ACC112 (cell line): ENCODE measurements around the gene KRTAP5-4.
"Not testable (repeated sequence)": the region's sequence is repeated elsewhere in the genome, so short reads cannot be mapped to it uniquely, and the experiment has no call there.

Source experiments
- H2AFZ ChIP-seq: fragments of 200-600 bp; sonication (generic); one replicate; pipeline ENCODE4 v1.6.0; 2017; ENCODE audit warnings: antibody characterized with exemption, low read length; ENCODE audit not compliant: unreplicated experiment
- H3K27ac ChIP-seq: fragments of 200-600 bp; sonication (generic); 2 replicates; pipeline ENCODE4 v1.5.1; 2014; ENCODE audit warnings: low read depth, mild to moderate bottlenecking, antibody characterized with exemption, low read length, moderate library complexity
- H3K27me3 ChIP-seq: fragments of 200-600 bp; sonication (generic); 2 replicates; pipeline ENCODE4 v1.6.1; 2014; ENCODE audit warnings: mild to moderate bottlenecking, antibody characterized with exemption, low read length, moderate library complexity, mixed read lengths; ENCODE audit not compliant: insufficient read depth
- H3K36me3 ChIP-seq: fragments of 200-600 bp; sonication (generic); 2 replicates; pipeline ENCODE4 v1.6.1; 2016; ENCODE audit warnings: mild to moderate bottlenecking, antibody characterized with exemption, low read length, moderate library complexity, mixed read lengths; ENCODE audit not compliant: insufficient read depth
- H3K4me1 ChIP-seq: fragments of 200-600 bp; sonication (generic); one replicate; pipeline ENCODE4 v1.6.1; 2016; ENCODE audit warnings: low read length, mixed read lengths; ENCODE audit not compliant: insufficient read depth, unreplicated experiment, control insufficient read depth
- H3K4me3 ChIP-seq: fragments of 200-600 bp; sonication (generic); 2 replicates; pipeline ENCODE4 v1.5.1; 2014; ENCODE audit warnings: mild to moderate bottlenecking, low read depth, low read length
- H3K79me2 ChIP-seq: fragments of 200-600 bp; sonication (generic); one replicate; pipeline ENCODE4 v1.6.0; 2016; ENCODE audit warnings: low read length; ENCODE audit not compliant: control insufficient read depth, unreplicated experiment, insufficient read depth

Gene KRTAP5-4

DNA sequence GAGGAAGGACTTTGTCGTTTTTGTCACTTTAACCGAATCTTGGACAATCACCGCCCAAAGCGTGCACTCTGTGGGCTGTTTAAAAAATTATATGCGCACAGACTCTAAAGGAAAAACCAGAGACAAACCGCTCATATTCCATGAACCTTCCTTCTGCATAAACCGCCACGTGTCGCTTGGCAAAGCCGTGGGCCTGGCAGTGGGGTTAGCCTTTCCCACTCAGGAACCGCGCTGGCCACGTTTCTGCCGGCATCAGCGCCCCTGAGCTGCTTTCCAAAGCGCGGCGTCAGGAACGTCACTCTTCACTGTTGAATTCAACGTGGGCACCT lies 30.5 kb upstream of the KRTAP5-4 start:
- H3K4me1 ChIP-seq: no peaks in the 10 kb centered on the region
- H3K79me2 ChIP-seq: no peaks in the 10 kb centered on the region
- peaks cover 28% of the 10 kb centered on the region for H3K27me3 ChIP-seq
- no peak overlapping the region for H3K4me3 ChIP-seq
- H3K36me3 ChIP-seq: no peaks in the 10 kb centered on the region
- H2AFZ ChIP-seq: no peak overlapping the region
- H3K27ac ChIP-seq: no peak overlapping the region

DNA sequence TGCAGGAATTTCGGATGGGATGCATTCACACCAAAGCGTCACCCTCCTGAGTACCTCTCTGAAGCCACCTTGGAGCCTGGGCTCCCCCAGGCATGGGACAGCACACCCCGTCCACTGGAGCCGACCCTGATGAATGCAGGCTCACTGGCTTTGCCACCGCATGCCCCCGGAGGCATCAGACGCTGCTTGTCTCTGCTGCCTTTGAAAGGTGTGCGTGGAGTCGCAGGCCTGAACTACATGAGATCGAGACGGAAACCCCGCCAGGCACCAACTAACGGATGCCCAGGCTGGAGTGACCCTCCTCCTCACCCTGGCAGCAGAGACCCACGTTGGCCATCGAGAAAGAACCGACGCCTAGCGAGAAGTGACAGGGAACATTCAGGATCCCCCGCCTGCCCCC lies 30.1 kb upstream of the KRTAP5-4 start:
- H3K27me3 ChIP-seq: peaks cover 28% of the 10 kb centered on the region
- no peak overlapping the region for H2AFZ ChIP-seq

GRCh38 chr11:1651411-1651980 lies 29.6 kb upstream of the KRTAP5-4 start:
- Histone ChIP-seq H3K36me3 (no peaks in the 10 kb centered on the region), H3K4me1 (no peaks in the 10 kb centered on the region), H3K27me3 (peaks cover 26% of the 10 kb centered on the region), H3K79me2 (no peaks in the 10 kb centered on the region), H2AFZ (no peak overlapping the region), H3K4me3 (no peak overlapping the region), H3K27ac (no peak overlapping the region)

More for the DNA sequence above, 30.1 kb upstream of the KRTAP5-4 start:
- H3K4me3 ChIP-seq: no peak overlapping the region
- no peaks in the 10 kb centered on the region for H3K79me2 ChIP-seq
- no peak overlapping the region for H3K27ac ChIP-seq
- no peaks in the 10 kb centered on the region for H3K4me1 ChIP-seq
- no peaks in the 10 kb centered on the region for H3K36me3 ChIP-seq

- Histone ChIP-seq H3K27me3 (peaks cover 20% of the 10 kb centered on the region), H3K36me3 (no peaks in the 10 kb centered on the region), H3K4me3 (no peak overlapping the region), H2AFZ (no peak overlapping the region), H3K79me2 (no peaks in the 10 kb centered on the region), H3K27ac (no peak overlapping the region), H3K4me1 (no peaks in the 10 kb centered on the region)
Observed at GRCh38 chr11:1650918-1651262, 29.0 kb upstream of the KRTAP5-4 start.

DNA sequence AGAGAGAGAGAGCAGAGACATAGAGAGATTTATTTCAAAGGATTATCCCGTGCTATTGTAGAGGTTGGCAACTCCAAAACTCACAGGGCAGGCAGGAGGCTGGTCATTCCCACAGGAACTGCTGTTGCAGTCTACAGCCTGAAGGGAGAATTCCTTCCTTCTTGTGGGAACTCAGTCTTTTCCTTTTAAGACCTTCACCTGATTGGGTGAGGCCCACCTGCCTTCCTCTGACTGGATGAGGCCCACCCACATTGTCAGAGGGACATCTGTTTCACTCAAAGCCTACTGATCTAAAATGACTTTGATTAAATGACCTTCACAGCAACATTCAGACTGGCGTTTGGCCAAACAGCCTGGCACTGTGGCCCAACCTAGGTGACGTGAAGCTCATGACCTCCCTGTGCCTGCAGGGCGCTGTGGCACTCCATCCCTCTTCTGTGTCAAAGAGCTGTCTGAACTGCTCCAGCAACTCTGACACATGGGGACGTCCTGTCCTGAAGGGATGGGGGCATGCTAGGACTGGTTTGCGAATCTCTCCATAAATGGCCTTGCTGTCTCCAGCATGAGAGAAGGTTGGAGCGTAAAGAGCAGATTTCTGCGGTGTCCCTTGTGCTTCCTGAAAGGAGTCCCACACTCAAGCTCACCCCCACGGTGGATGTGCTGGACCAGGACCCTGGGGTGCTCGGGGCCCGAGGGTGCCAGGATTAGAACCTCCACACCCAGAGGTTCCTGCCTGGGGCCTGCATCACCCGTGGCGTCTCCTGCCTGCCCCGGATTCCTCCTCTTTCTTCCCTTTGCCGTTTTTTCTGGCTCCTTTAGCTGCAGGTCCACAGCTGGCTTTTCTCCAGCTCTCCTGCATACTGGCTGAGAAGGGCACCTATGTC lies 28.3 kb upstream of the KRTAP5-4 start:
- Histone ChIP-seq H3K27me3 (peaks cover 16% of the 10 kb centered on the region), H3K36me3 (no peaks in the 10 kb centered on the region)

DNA sequence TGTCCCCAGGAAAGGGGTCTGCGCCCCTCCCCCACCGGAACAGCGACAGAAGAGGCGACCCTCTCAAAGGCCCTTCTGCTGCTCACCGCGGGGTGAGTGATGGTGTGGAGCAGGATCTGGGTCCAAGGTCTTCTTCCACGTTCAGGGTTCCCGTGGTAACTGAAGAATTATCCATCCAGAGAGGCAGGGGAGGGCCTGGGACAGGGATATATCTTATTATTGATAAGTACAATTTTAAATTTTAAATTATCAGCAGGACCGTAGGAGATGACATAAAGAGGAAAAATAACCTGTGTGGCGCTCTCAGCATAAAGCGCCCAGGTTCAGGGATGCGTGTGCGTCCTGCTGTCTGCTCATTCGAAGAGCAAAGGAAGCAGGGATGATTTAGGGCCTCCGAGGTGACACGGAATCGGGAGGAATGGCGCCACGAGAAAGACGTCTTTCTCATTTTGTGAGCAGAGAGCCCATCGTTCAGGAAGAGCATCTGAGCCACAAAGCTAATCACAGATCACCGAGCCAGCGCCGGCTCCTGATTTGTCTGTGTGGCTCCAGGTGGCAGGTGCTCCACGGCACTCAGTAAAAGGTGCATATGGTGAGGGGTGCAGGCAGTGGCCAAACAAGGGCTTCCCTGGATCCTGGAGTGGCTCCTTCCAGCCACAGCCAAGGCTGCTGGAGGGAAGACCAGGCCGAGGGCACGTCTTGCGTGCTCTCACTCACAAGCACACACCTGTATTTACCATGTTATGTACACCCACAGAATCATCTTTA lies 26.9 kb upstream of the KRTAP5-4 start:
- Histone ChIP-seq H3K27me3 (peaks cover 21% of the 10 kb centered on the region; the same call in 1 of the 2 replicates), H2AFZ (no peak overlapping the region), H3K27ac (no peak overlapping the region), H3K36me3 (no peaks in the 10 kb centered on the region), H3K79me2 (no peaks in the 10 kb centered on the region), H3K4me3 (no peak overlapping the region), H3K4me1 (no peaks in the 10 kb centered on the region)

More for the DNA sequence above, 28.3 kb upstream of the KRTAP5-4 start:
- no peak overlapping the region for H2AFZ ChIP-seq
- no peaks in the 10 kb centered on the region for H3K79me2 ChIP-seq
- no peaks in the 10 kb centered on the region for H3K4me1 ChIP-seq
- H3K27ac ChIP-seq: no peak overlapping the region
- H3K4me3 ChIP-seq: no peak overlapping the region

DNA sequence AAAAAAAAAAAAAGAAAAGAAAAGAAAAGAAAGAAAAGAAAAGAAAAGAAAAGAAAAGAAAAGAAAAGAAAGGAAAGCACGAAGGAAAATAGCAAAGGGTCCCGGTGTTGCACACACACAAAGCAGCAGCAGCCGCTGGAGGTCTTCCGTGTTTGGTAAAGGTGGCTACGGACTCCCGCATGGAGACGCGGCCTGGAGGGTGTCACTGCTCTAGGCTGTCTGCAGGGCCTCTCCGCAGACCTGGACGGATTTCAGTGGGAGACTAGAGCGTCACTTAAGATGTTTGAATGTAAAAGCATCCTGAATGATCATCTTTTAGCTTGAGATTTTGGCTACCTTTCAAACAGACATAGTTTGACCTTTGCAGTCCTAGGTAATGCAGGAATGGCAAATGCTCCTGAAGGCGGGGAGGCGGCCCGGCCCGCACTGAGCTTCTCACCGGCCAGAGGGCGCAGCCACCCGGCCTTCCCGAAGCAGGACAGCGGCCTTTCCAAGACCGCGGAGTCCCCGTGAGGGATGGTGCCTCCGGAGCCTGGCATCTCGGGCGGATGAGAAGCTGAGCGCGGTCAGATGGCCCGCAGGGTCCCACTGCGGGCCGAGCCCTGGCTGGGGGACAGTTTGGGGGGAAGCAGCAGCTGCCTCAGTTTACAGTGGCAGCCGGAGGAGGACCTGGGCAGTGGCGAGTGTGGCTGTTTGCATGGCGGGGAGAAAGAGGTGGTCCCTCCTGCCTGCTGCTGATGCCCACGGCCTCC lies 26.1 kb upstream of the KRTAP5-4 start:
- no peaks in the 10 kb centered on the region for H3K4me1 ChIP-seq
- H2AFZ ChIP-seq: no peak overlapping the region
- H3K27me3 ChIP-seq: peaks cover 21% of the 10 kb centered on the region; the same call in 1 of the 2 replicates

DNA sequence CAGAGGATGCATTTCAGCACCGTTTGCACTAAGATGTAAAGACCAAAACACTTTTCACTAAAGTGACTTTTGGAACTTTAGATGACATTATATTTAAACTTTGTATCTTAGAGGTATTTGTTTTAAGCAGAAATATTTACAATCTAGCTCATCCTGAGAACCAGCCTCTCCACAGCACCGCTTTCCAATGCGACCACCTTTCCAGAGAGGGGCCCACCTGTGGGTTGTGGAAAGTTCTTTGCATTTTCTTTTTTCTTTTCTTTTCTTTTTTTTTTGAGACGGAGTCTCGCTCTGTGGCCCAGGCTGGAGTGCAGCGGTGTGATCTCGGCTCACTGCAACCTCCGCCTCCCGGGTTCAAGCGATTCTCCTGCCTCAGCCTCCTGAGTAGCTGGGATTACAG lies 24.6 kb upstream of the KRTAP5-4 start:
- not testable (repeated sequence) for H3K36me3 ChIP-seq, H3K27ac ChIP-seq, H3K79me2 ChIP-seq, H2AFZ ChIP-seq, H3K4me1 ChIP-seq, H3K4me3 ChIP-seq
- H3K27me3 ChIP-seq: peaks cover 11% of the 10 kb centered on the region; the same call in 1 of the 2 replicates

More for the DNA sequence above, 26.1 kb upstream of the KRTAP5-4 start:
- Histone ChIP-seq H3K27ac (no peak overlapping the region), H3K36me3 (no peaks in the 10 kb centered on the region), H3K4me3 (no peak overlapping the region), H3K79me2 (no peaks in the 10 kb centered on the region)

DNA sequence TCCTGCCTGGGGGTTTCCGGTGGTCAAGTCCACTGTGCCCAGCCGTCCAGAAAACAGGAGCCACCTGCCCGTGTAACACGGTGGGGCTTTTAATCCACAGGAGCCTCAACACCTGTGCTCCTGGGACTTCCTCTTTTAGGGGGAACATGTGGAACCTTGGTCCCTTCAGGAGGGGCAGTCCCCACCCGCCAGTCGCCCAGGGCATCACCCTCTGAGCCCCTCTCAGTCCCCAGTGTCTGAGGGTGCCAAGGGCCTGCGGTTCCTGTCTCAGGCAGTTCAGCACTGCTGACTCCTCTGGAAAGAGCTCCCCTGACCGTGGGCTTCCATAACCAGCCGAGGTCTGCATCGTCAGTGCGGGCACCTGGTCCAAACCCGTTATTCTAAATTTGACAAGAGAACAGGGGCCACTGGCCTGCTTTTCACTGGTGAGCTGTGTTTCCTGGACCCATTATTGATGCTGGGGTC lies 23.5 kb upstream of the KRTAP5-4 start:
- Histone ChIP-seq H3K27ac (no peak overlapping the region), H2AFZ (no peak overlapping the region), H3K4me3 (no peak overlapping the region), H3K27me3 (0 out of 2 replicates have a peak, but pooled peaks cover 5% of the 10 kb centered on the region), H3K36me3 (no peaks in the 10 kb centered on the region), H3K79me2 (no peaks in the 10 kb centered on the region), H3K4me1 (no peaks in the 10 kb centered on the region)
